Activated CD8-positive, alpha-beta memory T cell treated with anti-CD3 and anti-CD28 coated beads, Interleukin-2, amount 50 U/mL, for 1 hour (primary cell): ENCODE measurements around the gene NPAS3.

Experiments
- DNase-seq: peaks from one replicate; pipeline ENCODE4 v3.0.0-alpha.2; 2020; ENCODE audit errors: extremely low read depth

The NPAS3 gene

GRCh38 chr14:32940711-32941667, 2.3 kb downstream of the NPAS3 start:
- DNase-seq, result no peak

- no peak for DNase-seq
Observed at GRCh38 chr14:32941668-32942065, 3.0 kb downstream of the NPAS3 start.

DNA sequence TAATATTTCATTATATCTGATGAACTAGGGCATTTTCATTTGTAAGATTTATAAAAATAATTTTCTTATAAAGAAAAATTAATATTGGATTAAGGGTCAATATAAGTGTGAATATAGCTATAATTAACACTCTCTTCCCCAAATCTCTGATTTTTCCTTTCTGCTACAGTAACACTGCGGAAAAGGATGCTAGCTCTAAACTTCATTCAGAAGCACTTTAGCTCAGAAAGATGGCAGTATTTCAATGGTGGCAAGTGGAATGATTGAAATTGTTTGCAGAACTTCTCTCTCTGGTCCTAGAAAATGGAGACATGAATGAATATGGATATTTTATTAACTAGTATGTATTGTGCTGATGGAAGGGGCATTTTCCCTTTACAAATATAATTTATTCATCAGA, 8.4 kb downstream of the NPAS3 start:
- no peak for DNase-seq

DNA sequence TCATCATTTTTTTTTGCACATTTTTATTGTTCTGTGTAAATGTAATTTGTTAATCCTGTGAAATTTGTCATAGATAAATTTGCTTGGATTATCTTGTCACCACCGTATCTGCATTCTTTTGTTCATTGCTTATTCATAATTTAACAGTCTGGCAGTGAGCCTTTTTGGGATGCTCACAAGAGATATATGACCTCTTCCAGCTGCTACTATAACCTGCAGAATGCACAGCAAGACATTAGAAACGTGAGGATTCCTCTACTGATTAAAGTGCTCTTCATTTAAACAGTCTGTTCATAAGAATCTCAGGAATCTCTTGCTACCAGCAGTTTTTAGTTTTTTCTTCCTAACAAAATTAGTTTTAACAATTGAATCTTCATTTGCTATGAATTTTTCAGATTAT, 9.1 kb downstream of the NPAS3 start:
- no peak for DNase-seq

DNA sequence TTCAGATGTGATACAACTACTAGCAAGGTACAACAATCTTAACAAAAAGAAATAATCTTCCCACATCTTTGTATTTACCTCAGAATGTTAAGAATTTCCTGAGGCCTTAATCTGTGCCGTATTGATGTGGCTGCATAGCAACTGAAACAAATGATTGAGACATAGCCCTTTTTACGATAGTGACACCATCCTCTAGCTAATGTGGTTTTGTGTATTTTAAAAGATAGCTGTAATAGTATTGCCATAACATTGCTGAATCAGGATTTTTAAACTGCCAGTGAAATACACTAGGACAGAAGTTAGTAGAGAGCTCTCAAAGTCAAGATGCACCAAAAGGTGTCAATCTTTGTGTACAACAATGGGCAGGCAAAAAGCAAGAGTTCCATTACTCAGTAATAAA, 11.9 kb downstream of the NPAS3 start:
- DNase-seq, result no peak

- DNase-seq, result no peak
Observed at GRCh38 chr14:32967421-32967820, 28.7 kb downstream of the NPAS3 start.

DNA sequence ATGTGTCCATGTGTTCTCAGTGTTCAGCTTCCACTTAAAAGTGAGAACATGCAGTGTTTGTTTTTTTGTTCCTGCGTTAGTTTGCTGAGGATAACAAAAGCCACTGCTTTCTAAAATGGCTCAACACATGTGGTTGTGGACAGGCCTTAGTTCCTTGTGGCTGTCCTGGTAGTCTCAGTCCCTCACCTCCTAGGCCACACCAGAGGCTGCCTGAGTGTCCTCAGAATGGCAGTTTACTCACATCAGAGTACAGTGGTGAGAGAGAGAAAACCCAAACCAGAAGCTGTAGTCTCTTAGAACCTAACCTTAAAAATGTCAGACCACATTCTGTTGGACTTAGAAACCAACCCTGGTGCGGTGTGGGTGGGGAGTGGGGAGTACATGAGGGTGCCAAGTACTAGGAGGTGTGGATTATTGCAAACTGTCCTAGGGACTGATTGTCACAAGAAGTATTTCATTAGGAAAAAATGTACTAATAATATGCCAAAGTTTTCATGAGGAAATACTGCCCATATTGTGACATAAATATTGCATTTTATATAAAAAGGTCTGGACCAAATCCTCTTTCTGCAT, 30.4 kb downstream of the NPAS3 start:
- DNase-seq, result no peak

DNA sequence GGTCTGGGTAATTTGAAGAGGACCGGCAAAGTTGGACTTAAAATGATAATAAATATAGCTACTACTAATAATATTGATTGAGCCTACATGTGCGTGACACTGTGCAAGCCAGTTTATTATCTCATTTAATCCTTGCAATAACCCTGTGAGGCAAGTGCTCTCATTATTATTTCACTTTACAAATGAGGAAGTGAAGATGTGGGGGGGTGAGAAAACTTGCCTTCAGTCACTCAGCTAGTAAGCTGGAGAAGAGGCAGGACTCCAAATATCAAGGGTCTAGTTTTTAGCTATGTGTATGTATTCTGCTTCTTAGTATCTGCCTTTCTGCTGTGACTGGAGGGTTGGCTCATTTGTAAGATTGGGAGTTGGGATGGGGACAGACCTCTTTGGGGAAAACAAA, 39.2 kb downstream of the NPAS3 start:
- DNase-seq, result no peak

GRCh38 chr14:32978691-32979255, 40.1 kb downstream of the NPAS3 start:
- DNase-seq, result no peak

DNA sequence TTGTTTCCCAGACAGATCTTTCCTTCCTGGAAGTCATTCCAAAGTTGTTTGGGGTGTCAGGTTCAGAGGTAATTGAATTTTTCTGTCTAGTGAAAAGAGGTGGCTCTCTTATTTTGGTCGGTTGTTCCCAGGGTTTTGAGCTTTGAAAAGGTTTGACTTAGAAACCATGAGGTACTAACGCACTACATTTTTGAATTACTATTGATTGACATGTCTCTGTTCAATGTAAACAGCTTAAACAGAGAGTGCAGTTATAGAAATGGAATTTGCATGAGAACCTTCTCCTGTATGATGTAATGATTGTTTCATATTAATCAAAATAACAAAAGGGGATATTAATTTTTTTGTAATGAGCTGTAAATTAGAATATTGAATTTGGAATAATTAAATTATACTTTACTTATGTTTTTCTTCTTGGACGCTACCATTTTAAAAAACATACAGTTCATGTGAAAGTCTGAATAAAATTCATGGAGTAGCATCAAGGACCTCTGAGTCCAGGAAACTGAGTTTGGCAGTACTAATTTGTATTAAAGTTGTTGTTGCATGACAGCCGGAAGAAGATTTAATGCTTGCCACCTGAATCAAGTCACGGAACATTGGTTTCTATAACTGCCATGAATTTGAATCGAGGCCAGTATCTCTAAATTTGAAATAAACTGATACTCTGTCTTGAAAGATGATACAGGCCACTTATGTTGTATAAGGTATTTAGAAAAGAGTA, 41.7 kb downstream of the NPAS3 start:
- DNase-seq, result no peak

DNA sequence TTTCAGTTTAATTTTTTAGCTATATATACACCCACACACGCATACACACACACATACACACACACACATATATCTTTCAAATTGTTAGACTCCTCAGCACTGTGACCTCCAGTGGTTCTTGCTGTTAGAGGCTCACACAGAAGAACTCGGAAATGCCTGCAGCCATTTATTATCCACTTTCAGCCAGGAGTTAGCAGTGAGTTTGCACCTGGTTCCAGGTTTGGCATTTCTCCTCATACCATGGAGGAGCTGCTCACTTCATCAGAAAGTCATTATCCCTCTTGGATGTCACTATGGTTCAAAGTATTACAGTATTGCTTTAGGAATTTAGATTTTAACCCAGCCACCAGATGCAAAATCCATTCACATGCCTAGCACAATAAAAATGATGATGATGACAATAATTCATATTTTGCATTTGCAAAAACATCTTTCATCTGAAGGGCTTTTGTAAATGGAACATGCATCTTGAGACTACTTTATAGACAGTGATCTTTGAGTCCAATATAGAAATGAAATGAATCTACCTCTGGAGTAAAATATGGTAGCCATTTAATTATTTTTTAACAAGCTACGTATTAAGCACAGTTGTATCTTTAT, 42.3 kb downstream of the NPAS3 start:
- no peak for DNase-seq

GRCh38 chr14:32984241-32984930, 45.7 kb downstream of the NPAS3 start:
- DNase-seq, result no peak

DNA sequence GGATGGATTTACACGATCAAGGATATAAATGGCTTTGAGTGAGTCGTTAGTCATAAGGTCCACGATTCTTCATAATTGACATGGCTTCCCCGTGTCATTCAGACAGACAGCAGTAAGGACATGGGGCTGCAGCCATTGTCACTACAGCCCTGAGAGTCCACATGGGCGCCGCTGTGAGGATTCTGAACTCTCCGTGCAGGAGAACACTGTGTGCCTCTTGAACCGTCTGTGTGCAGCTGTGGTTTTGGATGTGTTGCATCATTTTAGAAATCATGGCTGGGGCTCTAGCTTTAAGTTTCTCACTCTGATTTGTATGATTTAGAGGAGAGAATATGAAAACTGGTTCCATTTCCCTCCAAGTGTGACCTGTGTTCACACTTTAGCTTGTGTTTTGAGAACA, 47.2 kb downstream of the NPAS3 start:
- no peak for DNase-seq

DNA sequence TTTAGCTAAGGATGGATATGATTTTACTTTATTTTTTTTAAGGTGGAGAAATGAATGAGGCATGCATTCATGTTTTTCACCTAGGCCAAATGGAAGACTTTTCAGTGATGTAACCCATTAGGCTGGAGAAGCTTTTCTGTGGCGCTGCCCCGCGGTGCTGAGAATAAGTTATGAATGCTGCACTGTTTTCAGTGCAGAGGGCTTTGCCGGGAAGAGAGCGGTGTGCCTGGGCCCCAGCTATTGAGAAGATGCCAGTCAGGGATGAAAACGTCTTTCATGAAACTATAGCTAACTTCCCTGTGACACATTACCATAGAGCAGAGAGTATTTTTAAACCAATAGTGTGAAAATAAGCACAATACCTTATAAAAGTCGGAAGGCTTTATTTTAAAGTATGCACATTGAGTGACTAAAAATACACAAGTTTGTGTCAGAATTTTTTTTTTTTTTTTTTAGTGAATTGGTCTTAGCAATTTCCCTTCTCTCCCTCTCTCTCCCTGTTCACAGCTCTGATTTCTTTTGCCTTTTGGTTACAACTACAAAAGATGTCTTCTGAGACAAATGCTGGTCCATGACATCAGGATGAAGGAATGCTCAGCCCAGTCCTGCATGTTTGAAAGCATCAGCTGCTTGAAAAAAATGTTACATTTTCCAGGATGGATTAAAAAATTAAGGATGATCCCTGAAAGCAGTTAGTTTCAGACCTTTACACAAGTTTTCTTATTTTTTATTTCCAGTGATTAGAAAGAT, 48.3 kb downstream of the NPAS3 start:
- DNase-seq, result no peak

DNA sequence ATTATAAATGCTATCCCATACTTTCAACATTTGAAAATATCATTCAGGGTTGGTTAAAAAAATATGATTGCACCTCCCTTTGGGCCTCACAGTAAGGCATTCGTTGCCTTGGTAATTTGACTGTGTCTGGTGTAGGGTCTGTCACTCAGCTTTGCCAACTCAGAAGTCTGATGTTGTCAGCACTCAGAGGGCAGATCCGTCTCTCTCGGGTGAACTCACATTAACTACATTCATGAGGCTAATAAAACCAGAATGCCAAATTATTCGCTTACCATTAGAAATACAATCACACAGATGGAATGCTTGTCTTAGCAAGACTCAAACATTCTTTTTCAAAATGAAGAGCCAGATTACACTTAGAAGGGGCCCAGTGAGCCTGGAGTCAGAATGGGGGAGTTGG, 53.0 kb downstream of the NPAS3 start:
- DNase-seq, result no peak

DNA sequence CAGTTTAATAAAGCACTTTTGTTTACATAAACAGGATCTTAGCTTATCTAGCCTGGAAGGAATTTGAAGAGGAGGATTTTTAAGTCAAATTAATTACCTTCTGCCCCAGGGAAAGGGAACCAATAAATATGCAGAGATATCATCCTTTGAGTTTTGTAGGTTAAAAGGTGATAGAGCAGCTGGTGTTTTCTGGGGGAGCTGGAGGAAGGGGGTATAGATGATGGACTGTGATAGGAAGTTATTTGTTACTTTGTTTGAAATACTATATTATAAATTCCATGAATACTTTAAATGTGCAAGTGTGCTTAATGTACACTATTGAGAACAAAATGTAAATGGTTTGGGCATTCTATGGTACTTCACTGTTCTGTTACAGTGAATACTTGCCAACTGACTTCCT, 55.2 kb downstream of the NPAS3 start:
- DNase-seq, result no peak

DNA sequence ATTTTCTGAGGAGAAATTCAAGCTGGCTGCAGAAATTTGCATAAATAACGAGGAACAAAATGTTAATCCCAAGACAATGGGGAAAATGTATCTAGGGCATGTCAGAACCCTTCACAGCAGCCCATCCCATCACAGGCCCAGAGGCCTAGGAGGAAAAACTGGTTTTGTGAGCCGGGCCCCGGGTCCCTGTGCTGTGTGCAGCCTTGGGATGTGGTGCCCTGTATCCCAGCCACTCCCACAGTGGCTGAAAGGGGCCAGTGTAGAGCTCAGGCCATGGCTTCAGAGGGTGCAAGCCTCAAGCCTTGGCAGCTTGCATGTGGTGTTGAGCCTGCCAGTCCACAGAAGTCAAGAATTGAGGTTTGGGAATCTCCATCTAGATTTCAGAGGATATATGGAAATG, 57.7 kb downstream of the NPAS3 start:
- DNase-seq, result no peak

DNA sequence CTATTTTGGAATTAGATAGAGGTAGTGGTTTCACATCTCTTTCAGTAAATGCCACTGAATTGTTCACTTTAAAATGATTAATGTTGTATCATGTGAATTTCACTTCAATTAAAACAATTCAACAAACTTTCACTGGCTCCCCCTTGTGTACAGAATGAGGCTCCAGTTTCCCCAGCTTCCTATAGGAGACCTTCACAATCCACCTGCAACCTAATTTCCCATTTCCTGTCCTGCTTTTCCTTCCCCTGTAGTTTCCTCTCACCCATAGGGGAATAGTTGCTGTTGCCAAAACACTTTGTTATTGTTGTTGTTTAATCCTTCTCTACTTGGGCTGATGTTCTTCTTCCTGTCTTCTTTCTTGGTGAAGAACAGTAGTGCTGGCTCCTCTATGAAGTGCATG, 59.8 kb downstream of the NPAS3 start:
- DNase-seq, result no peak

DNA sequence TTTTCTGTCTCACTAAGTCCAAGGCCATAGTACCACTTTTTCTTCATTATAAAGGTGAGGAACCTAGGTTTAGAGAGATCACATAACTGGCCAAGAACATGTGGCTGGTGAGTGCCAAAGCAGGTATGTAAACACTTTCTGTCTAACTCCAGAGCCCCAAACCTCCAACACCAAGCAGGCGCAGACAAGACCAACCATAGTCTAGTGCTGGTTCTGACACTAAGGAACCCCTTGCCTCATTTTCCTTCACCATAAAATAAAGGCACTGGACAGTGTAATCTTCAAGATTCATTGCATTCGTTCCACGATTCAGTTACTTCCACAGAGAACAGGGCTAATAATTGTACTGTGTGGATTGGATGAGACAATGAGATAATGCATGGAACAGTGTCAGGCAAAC, 71.0 kb downstream of the NPAS3 start:
- DNase-seq, result no peak

DNA sequence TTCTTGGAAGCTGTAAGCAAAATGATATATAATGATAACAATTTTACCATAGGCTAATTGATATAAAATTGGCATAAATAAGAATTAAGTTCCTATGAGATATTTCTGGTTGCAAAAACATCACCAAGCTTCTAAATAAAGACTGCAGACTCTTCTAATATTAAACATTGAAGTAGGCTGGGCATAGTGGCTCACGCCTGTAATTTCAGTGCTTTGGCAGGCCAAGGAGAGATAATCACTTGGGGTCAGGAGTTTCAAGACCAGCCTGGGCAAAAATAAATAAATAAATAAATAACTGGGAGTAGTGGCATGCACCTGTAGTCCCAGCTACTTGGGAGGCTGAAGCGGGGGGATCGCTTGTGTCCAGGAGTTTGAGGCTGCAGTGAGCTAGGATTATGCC, 71.8 kb downstream of the NPAS3 start:
- no peak for DNase-seq

GRCh38 chr14:33014710-33015109, 76.0 kb downstream of the NPAS3 start:
- no peak for DNase-seq
